Medulla oblongata (tissue), 1 donor: ENCODE data around the gene DNLZ.
"Not testable (repeated sequence)": the region's sequence is repeated elsewhere in the genome, so short reads cannot be mapped to it uniquely, and the experiment has no call there.

ENCODE experiments used
- DNase-seq: peaks from one replicate; pipeline ENCODE4 v3.0.0-alpha.2; 2015; ENCODE audit errors: extremely low spot score

The DNLZ gene

DNA sequence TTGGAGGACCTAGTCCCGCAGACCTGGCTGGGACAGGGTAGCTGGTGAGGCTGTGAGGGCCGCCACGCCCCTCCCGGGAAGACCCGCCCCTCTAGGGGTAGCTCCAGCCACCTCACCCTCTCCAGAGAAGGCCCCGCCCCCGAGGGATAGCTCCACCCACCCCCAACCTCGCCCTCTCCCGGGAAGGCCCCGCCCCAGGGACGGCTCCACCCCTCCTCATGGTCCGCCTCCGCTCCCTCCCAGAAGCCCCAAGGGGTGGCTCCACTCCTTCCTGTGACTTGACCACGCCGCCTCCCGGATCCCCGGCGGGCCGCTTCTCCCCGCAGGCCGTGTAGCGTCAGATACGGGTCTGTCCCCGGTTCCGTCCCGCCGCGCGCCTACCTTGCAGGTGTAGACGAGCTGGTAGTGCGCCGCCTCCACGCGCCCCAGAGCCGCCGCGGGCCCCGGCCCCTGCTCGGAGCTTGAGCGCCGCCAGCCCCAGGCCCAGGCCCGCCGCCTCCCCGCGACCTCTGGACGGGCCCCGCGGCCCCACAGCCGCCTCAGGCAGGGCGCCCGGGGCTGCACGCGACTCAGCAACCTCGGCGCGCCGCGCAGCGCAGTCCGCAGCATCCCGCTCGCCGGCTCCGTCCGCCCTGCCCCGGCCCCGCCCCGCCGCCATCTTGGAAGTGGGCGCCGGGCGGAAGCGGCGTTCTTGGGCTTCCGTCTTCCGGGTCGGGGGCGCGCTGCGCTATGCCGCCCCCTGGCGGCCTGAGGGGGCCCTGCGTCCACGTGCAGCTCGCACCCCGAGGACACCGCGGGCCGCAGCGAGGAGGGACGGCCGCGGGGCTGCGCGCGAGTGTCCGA is at the start of gene DNLZ:
DNLZ (minus strand) TSS at position 639 of the 843 bp plus-strand sequence; CDS start at position 609, 30 bp downstream.
- DNase-seq = peak; percentile 96

DNA sequence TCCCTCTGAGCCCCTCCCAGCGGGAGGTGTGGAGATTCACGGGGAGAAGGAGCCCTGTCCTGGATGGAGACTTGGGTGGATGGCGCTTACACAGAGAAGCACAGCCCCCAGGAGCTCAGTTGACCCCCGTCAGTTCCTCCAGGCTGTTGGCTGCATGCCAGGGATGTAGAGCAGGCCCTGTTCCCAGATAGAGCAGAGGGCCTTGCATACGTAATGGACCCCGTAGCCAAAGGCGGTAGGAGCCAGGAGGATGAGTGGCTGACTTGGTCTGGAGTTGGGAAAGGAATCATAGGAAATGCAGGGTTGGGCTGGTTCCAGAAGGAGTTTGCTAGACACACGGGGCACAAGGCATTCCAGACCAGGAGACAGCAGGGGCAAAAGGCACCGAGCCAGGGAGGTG is 49.4 kb upstream of the DNLZ start:
- peak; percentile 19 for DNase-seq

DNA sequence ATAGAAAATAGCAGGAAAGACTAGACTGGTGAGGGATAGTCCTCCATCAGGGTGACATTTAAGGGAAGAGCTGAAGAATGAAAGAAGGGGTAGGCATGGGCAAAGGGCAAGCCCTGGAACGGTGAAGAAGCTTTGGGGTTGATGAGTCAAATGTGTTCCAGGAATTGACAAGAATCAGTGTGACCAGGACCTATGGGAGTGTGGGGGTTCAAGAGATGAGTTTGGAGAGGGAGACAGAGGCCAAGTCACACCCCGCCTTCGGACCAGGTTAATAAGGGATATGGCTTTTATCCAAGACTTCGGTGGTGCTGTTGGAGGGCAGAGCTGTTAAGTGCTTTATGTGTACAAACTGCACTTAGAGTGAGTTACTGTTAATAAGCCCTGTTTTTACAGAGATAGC is 47.8 kb upstream of the DNLZ start:
- DNase-seq = no peak

- peak; percentile 93 for DNase-seq
Observed at GRCh38 chr9:136410500-136411287, 47.1 kb upstream of the DNLZ start, which contains the start of the genes ENTR1 and PMPCA. Gene ENTR1, minus strand, starts transcription at chr9:136410614. Its CDS starts 217 bp downstream, at chr9:136410397. Gene PMPCA, plus strand, starts transcription at chr9:136410658. Its CDS starts 11 bp downstream, at chr9:136410669.

DNA sequence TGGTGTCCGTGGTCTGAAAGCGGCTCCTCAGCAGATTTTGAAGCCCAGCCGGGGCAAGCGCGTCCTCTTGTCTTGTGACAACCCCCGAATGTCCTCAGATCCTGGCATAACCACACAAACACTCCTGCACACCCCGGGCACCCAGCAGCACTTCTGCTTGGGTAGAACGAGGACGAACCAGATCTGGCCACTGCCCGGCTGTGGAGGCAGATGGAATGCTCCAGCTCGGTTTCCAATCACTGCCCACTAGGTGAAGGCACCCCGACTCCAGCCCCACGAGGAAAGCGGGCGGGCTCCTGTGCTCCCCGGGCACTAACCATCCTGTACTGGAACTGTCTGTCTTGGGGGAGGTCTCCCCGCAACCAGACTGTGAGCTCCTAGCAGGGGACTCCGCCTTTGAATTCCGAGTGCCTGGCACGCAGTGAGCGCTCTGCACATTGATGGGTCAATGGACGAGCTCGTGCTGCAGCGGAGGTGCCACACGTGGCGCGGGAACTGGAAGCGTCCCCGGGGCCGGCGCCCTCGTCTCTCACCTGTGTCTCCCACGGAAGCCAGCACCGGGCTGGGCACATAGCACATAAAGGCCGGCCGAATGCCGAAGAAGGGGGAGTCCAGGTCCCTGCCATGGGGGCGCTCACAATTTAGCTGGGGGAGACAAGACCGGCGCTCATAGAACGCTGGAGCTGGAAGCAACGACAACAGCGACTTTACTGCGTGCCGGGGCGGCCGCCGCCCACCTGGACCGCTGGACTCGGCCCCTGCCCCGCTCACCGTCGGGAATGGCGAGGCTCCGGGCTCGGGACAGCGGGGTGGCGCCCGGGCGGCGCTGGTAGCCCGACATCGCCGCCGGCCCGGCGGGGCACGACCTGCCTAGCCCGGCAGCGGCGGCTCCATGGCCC is 46.3 kb upstream of the DNLZ start:
- peak; percentile 32 for DNase-seq

DNA sequence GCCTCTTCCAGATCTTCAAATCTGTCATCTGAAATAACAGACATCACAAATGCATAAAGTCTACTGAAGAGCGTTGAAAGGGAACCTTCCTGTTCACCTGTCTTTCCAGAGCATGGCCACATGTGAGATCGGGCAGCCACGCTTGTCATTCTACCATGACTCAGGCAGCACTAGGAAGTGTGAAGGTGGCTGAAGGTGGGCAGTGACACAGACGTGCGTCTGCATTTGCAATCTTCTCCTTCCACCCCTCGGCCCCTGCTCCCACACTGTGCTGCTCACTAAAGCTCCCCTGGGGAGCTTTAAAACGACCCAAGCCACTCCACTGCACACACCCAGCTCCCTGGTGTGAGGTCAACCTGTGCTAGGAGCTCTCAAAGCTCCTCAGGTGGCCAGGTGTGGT is 44.4 kb upstream of the DNLZ start:
- DNase-seq = no peak

DNA sequence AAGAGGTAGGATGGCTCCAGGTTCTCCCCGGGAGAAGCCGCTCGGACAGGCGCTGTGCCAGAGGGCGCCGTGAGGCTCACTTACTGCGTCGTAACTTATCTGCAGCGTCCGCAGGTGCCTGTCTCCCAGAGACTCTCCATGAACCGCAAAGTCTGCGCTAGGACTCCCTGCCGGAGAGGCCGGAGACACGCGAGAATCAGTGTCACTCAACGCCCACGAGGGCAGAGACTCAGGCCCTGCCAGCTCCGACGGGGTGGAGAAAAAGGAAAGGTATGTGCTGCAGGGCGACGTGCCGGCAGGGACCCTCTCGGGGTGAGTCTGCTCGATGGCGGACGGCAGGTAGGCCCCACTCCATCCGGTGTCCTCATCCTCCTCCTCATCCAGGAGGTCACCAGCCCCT is 43.5 kb upstream of the DNLZ start:
- not testable (repeated sequence) for DNase-seq

DNA sequence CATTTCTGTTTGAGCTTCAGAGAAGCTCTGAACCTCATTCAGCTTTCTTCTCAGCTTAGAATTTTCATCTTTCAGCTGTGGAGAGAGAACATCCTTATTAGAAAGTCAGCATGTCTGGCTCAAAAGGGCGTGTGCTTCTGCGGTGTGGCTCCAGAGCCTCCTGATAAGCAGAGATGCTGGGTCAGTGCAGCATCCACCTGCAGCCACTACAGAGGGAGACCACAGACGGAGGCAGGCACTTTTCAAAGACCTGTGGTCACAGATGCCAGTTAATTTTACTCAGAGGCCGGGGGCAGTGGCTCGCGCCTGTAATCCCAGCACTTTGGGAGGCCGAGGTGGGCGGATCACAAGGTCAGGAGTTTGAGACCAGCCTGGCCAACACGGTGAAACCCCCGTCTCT is 42.4 kb upstream of the DNLZ start:
- DNase-seq = not testable (repeated sequence)

- no peak for DNase-seq
Observed at GRCh38 chr9:136405481-136405880, 41.9 kb upstream of the DNLZ start.

- DNase-seq = no peak
Observed at GRCh38 chr9:136404801-136405136, 41.2 kb upstream of the DNLZ start.

DNA sequence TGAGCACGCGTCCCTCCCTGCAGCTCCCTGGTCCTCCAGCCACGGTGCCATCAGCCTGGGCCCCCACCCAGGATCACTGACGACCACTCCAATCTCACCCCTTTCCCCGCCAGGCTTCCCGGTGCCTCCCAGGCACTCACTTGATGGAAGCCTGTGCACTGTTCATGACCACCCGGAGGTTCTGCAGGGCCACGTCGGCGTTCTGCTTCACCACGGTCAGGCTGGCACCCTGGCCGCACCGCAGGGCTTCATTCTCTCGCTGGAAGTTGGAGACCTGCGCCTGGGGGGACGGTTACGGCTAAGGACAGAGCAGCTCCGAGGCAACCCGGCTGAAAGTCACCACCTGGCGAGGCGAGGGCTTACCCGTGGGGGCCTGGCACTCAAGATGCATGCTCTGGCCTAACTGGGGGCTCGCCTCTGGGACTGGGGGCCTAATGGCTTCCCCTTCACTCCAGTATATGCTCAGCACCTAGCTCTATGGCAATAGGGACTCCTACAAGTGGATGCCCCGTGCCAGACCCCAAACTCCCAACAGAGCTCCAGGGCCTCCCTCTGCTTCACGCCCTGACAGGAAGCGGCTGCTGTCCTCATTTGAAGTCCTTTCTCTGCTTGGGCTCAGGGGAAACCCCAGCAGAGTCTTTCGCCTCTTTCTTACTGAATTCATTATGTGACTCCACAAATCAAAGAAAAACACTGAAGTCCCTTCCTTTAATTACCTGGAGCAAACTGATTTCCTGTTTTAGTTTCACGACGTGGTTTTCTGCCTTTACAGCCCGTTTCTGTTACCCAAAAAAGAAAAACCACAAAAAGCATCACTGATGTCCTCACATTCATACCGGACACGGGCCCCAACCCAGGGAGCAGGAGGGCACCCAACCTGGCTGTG is 40.6 kb upstream of the DNLZ start:
- no peak for DNase-seq

DNA sequence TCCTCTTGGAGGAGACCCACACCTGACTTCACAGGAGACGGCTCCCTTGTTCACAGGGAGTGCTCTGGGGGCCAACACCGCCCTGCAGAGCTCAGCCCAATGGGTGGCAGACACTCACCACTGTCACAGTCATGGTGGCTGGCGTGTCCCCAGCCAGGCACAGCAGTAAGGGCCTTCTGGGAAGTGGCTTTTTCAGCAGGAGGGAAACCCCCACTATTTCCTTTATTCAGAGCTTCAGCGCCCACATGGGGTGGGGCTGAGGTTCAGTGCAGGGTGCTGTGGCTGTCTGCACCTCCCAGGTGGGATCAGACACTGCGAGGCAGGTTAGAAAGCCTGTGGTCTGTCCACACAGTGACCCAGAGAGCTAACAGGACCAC is 40.0 kb upstream of the DNLZ start:
- no peak for DNase-seq

DNA sequence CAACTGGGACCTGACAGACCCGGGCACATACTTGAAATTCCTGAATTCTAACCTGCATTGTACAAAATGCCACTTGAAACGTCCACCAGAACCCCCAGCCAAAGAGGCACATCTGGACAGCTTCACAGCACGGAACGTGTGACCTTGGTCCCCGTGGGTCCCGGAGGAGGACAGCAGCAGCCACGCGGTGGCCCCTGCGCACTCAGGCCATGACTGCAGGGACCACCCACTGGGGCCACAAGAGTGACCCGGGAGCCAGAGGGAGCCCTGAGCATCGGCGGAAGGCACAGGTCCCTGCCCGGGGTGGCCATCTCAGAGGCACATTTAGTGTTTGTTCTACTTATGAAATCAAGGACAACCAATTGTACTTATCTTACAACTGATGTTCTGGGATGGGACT is 38.5 kb upstream of the DNLZ start:
- DNase-seq = no peak

DNA sequence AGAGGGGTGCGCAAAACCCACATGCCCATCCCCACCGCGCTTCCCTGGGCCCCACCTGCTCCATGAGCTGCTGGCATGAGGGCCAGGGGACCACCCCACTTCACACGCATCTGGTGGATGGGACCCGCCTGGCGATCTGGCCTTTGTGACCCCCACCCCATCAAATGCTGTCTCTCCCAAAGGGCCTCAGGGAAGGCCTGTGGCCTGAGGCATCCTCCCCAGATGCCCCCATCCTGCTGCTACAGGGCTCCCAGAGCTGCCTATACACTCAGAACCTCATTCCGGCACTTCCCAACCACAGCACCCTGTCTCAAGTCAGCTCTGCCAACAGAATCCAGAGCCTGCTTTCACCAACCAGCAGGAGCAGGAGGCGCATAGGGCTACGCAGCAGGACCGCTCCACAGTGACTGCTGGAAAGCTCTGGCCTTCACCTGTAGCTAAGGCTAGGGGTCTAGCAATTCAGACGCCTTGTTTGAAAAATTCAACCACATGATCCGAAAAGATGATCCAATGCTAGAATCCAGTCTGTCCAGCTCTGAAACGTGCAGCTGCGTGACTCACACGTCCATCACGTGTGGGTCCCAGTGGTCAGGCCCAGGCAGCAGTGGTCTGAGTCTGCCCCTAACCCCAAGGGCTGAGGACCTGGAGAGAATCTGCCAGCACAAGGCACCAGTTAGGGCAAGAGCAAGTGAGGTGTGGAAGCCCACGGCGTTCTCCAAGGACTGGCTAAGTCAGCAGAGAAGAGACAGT is 37.8 kb upstream of the DNLZ start:
- no peak for DNase-seq

- DNase-seq = peak; percentile 85
Observed at GRCh38 chr9:136400038-136400834, 36.7 kb upstream of the DNLZ start, which contains the start of gene SNAPC4. Gene SNAPC4, minus strand, starts transcription at chr9:136400170. Its CDS starts 1,742 bp downstream, at chr9:136398428.

GRCh38 chr9:136399176-136400037 is 35.9 kb upstream of the DNLZ start:
- DNase-seq = no peak

- no peak for DNase-seq
Observed at GRCh38 chr9:136398286-136398685, 34.7 kb upstream of the DNLZ start.

DNA sequence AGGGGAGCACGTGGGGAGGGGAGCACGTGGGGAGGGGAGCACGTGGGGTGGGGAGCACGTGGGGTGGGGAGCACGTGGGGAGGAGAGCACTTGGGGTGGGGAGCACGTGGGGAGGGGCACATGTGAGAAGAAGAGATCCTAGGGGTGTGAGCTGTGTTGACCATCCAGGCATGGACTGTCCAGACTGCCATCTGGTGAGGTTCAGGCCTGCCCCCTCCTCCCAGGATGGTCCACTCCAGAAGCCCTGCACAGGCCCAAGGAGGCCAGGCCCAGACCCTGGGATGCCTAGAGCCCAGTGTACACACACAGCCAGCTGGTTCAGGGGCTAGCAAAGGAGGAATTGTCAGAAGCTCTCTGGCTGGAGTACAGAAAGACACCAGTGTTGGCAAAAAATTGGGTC is 34.1 kb upstream of the DNLZ start:
- no peak for DNase-seq
